Measurements from ENCODE around the gene ACTR3C. TPM values are rescaled to one million over a fixed set of nuclear protein-coding genes. Genes with fewer than 3 reads are reported as not detected.

ACTR3C gene
- total and polyA plus RNA-seq, 3 donors from 2014 or later: 6.1 to 13.0 (median 12.2) TPM

- Histone ChIP-seq H3K27me3 (no peaks in the 10 kb centered on the region), H3K36me3 (ENCODE audit: low read depth, missing control alignments) (no peaks in the 10 kb centered on the region), H3K27ac (no peak overlapping the region), H3K9me3 (no peaks in the 10 kb centered on the region), H3K4me1 (peaks cover 4% of the 10 kb centered on the region), H3K4me3 (no peak overlapping the region)
- TF ChIP-seq CTCF (IDR thresholded peaks at IDR 0.05): no peak
- no peak for TF ChIP-seq POLR2A (IDR thresholded peaks at IDR 0.05)
- intact Hi-C loops (cut with DNase I; ENCODE audit: low total_unique reads): no loop called here
- 90 to 94% methylated on average over 5 to 8 of the region's 8 CpGs for WGBS, 2 donors
- DNase-seq: no peak
Measured at GRCh38 chr7:150334108-150334507, 10.8 kb upstream of the ACTR3C start.

GRCh38 chr7:150333659-150334058 lies 10.3 kb upstream of the ACTR3C start:
- DNase-seq: no peak
- H3K4me1 ChIP-seq: peaks cover 4% of the 10 kb centered on the region
- no peaks in the 10 kb centered on the region for H3K27me3 ChIP-seq
- no peak for TF ChIP-seq CTCF (IDR thresholded peaks at IDR 0.05)
- no peak for TF ChIP-seq POLR2A (IDR thresholded peaks at IDR 0.05)
- no peaks in the 10 kb centered on the region for H3K9me3 ChIP-seq
- no peaks in the 10 kb centered on the region for H3K36me3 ChIP-seq (ENCODE audit: low read depth, missing control alignments)
- no peak overlapping the region for H3K27ac ChIP-seq
- intact Hi-C loops (cut with DNase I; ENCODE audit: low total_unique reads): no loop called here
- 87 to 94% methylated on average over 5 to 10 of the region's 10 CpGs for WGBS, 2 donors
- H3K4me3 ChIP-seq: no peak overlapping the region

GRCh38 chr7:150332852-150333635 lies 9.7 kb upstream of the ACTR3C start:
- H3K4me1 ChIP-seq: peaks cover 4% of the 10 kb centered on the region
- WGBS, 2 donors: 94 to 96% methylated on average over 18 of the region's 18 CpGs
- H3K9me3 ChIP-seq: no peaks in the 10 kb centered on the region
- DNase-seq: no peak
- H3K27ac ChIP-seq: no peak overlapping the region
- H3K4me3 ChIP-seq: no peak overlapping the region
- no peaks in the 10 kb centered on the region for H3K36me3 ChIP-seq (ENCODE audit: low read depth, missing control alignments)
- intact Hi-C loops (cut with DNase I; ENCODE audit: low total_unique reads): no loop called here
- no peak for TF ChIP-seq POLR2A (IDR thresholded peaks at IDR 0.05)
- no peak for TF ChIP-seq CTCF (IDR thresholded peaks at IDR 0.05)
- H3K27me3 ChIP-seq: no peaks in the 10 kb centered on the region

- no peak for DNase-seq
- TF ChIP-seq CTCF (IDR thresholded peaks at IDR 0.05) (no peak), POLR2A (IDR thresholded peaks at IDR 0.05) (no peak)
- Histone ChIP-seq H3K27ac (no peak overlapping the region), H3K4me3 (no peak overlapping the region), H3K36me3 (ENCODE audit: low read depth, missing control alignments) (no peaks in the 10 kb centered on the region), H3K4me1 (no peaks in the 10 kb centered on the region), H3K9me3 (no peaks in the 10 kb centered on the region), H3K27me3 (no peaks in the 10 kb centered on the region)
- WGBS, 2 donors: 93% methylated on average over 19 of the region's 19 CpGs; no CpG with 5 or more reads in 1 of the 2 donors
- intact Hi-C loops (cut with DNase I; ENCODE audit: low total_unique reads): no loop called here
Measured at GRCh38 chr7:150330211-150330885, 7.0 kb upstream of the ACTR3C start.

Measured in testis (tissue), 3 donors.